C4-2B (cell line): ENCODE data around the gene LRFN4.

Source experiments
- H3K27ac ChIP-seq: fragments of 450-650 bp; 2 replicates; pipeline ENCODE4 v1.5.1; 2017
- ZFX ChIP-seq: fragments of 450-650 bp; IDR thresholded peaks from 2 replicates; pipeline ENCODE4 v1.6.1; 2017
- TF ChIP-seq, protein P1 (sequence below): fragments of 450-650 bp; conservative IDR thresholded peaks from 2 replicates; pipeline ENCODE4 v1.5.1; 2017; ENCODE audit warnings: mild to moderate bottlenecking

LRFN4 gene

DNA sequence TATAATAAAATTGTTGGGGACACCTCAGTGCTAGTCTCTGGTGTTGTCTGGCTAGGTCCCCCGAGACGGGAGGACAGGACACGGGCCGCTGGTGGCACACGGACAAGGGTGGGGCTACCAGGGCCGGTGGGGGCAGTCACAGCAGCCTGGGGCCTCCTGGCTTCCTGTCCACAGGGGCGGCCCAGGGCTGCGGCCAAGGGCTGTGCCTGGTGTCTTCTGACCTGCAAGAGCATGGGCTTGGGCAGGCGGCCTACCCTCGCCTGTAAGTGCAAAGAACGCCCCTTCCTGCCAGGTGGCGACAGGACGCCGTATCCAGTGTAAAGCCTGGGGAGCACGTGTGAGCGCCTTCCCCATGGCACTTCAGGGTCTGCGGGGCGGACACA lies 3.6 kb downstream of the LRFN4 start:
- H3K27ac ChIP-seq = no peak overlapping the region
- TF ChIP-seq ZFX = no peak
- TF ChIP-seq, protein P1, sequence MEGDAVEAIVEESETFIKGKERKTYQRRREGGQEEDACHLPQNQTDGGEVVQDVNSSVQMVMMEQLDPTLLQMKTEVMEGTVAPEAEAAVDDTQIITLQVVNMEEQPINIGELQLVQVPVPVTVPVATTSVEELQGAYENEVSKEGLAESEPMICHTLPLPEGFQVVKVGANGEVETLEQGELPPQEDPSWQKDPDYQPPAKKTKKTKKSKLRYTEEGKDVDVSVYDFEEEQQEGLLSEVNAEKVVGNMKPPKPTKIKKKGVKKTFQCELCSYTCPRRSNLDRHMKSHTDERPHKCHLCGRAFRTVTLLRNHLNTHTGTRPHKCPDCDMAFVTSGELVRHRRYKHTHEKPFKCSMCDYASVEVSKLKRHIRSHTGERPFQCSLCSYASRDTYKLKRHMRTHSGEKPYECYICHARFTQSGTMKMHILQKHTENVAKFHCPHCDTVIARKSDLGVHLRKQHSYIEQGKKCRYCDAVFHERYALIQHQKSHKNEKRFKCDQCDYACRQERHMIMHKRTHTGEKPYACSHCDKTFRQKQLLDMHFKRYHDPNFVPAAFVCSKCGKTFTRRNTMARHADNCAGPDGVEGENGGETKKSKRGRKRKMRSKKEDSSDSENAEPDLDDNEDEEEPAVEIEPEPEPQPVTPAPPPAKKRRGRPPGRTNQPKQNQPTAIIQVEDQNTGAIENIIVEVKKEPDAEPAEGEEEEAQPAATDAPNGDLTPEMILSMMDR = no peak

DNA sequence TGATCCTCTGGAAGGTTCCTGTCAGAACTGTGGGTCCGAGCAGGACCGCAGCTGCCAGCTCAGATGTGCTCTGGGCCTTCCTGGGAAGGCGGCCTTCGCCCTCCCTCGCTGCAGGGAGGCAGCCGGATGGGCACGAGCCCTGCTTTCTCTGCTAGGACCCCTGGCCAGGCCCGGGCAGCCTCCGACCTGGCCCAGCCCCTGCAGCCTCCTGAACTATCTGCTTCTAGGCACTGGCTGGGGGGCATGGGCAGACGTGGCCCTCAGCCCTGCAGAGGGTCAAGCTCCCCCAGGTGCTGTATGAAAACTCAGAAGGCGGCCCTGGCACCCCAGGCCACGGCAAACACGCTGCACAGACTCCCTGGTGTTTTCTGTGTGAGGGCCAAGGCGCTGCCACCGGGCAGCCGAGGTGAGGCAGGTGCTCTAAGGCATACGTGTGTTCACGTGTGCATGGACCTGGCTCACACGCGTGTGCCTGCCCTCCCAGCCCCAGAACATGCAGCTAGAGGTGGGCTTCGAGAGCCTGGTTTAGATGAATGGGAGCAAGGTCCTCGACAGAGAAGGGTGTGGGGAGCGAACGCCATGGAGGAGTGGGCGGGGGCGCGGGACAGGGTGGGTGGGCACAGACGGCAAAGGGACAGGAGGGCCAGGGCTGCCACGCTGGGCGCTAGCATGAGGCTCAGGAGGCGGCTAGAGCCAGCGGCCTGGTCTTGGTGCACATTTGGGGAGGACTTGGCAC lies 4.3 kb downstream of the LRFN4 start:
- H3K27ac ChIP-seq = no peak overlapping the region
- TF ChIP-seq ZFX = no peak
- TF ChIP-seq, protein P1 = no peak

DNA sequence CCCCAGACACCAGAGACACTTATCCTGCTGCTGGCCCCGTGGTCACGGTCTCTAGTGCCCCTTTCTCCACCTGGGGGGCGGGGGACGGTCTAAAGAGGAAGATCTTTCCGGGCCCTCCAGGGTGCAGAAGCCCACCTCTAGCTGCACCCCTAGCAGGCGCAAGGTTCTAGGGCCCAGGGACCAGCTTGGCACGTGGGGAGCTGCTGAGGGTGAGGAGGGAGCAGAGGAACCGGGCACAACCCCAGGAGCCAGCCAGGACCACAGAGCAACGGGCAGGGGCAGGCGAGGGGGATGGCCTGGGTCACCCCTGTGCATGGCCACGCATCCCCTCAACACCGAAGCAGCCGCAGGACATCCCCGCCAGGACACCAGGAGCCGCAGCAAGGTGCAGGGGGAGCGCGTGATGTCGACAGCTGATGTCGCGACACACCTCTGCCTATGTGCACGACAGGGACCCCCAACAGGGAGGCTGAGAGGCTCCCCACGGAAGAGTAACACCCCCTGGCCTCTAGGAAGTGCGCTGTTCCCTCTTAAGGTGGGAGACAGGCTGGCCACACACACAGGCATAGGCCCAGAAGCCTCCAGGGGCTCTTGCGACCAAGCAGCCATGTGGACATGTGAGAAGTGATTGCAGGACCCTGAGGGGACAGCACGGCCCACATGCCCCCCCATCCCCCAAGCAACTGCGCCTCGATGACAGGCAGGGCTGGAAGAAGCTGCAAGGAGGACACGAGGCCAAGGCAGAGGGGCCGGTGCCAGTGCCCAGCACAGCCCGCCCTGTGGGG lies 5.1 kb downstream of the LRFN4 start:
- TF ChIP-seq, protein P1 = no peak
- no peak for TF ChIP-seq ZFX
- no peak overlapping the region for H3K27ac ChIP-seq

DNA sequence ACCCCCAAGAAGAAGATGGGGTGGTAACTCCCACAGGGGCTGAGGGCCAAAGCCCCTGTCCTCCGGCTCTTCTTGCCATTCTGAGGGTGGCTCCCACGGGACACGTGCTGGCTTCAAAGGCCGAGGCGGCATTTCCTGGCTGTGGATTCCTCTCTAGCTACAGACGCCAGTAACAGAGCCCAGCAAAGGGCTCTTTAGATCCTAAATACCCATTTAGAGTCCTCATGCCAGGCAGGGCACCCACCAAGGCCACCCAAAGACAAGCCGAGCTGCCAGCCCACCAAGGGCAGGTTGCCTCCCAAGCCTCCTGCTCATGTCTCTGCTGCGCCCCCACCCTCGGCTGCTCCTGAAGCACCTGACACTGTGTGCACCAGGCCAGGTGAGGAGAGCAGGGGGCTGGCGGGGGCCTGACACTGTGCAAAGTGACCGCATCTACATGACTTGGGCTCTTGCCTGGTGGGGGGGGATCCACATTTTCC lies 5.7 kb downstream of the LRFN4 start:
- TF ChIP-seq ZFX = no peak
- TF ChIP-seq, protein P1 = no peak
- H3K27ac ChIP-seq = no peak overlapping the region

DNA sequence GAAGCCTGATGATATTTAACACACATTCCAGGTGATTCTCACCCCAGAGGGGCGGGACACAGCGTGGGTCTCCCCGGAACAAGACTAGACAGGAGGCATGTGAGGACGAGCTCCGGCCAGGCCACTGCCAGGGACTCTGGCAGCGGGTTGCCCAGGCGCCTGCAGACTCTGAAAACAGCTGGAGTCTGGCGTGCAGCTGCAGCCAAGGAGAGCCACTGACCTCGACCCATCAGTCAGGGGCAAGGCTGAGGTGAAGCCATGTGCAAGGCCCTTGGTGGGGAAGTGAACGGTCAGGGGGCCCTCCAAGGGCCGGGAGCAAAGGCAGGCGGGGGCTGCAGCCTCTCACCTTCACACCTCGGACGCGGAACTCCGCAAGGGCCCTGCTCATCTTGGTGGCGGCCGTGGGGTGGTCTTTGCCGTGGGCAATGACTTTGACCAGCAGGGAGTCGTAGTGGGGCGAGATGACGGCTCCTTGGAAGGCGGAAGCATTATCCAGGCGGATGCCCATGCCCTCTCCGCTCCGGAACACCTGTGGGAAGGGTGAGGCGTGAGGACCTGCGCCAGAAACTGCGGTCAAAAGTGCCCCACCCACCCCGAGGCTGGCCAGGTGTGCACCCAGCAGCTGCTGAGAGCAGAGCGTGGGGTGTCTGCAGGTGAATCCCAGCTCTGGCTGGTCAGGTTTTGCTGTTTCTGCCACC lies 6.7 kb downstream of the LRFN4 start:
- TF ChIP-seq, protein P1 = no peak
- TF ChIP-seq ZFX = no peak
- no peak overlapping the region for H3K27ac ChIP-seq

DNA sequence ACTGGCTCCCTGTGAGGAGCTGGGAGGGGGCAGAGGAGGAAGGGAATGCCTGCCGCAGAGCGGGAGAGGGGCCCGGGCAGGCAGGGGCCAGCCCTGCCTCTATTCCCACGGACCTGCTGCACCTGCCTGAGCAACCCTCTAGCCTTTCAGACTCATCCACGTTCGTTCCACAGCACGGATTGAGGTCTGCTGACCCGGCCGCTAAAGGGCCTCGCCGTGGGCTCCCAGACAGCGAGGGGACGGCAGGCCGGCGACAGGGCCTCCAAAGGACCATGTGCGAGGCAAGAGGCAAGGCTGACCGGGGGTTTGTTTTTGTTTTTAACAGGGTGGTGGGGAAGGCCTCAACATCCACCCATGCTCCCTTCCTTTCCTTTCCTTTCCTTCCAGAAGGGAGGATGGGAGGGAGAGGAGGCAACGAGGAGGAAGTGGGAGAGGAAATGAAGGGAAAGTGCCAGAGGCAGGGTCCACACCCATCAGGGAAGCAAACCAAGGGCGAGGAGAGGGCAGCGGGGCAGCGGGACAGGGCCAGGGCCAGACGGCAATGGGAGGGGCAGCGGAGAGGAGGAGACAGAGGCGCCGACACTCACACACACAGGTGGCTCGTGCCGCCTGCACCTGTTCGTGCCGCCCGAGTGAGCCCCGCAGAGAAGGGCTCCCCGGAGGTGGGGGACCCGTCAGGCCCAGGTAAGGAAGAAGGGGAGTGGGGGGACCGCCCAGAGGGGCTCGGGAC lies 7.5 kb downstream of the LRFN4 start:
- H3K27ac ChIP-seq = no peak overlapping the region
- TF ChIP-seq, protein P1 = no peak
- TF ChIP-seq ZFX = no peak
